VCaP (cell line): ENCODE data around the gene ZNF608.

Experiments used
- H3K27ac ChIP-seq: fragments of 450-650 bp; 2 replicates; pipeline ENCODE4 v1.5.1; 2017
- TF ChIP-seq, protein P1 (sequence below): fragments of 450-650 bp; conservative IDR thresholded peaks from 2 replicates; pipeline ENCODE4 v1.5.1; 2017; ENCODE audit warnings: mild to moderate bottlenecking, moderate library complexity

Gene ZNF608, protein sequence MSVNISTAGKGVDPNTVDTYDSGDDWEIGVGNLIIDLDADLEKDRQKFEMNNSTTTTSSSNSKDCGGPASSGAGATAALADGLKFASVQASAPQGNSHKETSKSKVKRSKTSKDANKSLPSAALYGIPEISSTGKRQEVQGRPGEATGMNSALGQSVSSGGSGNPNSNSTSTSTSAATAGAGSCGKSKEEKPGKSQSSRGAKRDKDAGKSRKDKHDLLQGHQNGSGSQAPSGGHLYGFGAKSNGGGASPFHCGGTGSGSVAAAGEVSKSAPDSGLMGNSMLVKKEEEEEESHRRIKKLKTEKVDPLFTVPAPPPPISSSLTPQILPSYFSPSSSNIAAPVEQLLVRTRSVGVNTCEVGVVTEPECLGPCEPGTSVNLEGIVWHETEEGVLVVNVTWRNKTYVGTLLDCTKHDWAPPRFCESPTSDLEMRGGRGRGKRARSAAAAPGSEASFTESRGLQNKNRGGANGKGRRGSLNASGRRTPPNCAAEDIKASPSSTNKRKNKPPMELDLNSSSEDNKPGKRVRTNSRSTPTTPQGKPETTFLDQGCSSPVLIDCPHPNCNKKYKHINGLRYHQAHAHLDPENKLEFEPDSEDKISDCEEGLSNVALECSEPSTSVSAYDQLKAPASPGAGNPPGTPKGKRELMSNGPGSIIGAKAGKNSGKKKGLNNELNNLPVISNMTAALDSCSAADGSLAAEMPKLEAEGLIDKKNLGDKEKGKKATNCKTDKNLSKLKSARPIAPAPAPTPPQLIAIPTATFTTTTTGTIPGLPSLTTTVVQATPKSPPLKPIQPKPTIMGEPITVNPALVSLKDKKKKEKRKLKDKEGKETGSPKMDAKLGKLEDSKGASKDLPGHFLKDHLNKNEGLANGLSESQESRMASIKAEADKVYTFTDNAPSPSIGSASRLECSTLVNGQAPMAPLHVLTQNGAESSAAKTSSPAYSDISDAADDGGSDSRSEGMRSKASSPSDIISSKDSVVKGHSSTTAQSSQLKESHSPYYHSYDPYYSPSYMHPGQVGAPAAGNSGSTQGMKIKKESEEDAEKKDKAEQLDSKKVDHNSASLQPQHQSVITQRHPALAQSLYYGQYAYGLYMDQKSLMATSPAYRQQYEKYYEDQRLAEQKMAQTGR (N-terminal part only)

DNA sequence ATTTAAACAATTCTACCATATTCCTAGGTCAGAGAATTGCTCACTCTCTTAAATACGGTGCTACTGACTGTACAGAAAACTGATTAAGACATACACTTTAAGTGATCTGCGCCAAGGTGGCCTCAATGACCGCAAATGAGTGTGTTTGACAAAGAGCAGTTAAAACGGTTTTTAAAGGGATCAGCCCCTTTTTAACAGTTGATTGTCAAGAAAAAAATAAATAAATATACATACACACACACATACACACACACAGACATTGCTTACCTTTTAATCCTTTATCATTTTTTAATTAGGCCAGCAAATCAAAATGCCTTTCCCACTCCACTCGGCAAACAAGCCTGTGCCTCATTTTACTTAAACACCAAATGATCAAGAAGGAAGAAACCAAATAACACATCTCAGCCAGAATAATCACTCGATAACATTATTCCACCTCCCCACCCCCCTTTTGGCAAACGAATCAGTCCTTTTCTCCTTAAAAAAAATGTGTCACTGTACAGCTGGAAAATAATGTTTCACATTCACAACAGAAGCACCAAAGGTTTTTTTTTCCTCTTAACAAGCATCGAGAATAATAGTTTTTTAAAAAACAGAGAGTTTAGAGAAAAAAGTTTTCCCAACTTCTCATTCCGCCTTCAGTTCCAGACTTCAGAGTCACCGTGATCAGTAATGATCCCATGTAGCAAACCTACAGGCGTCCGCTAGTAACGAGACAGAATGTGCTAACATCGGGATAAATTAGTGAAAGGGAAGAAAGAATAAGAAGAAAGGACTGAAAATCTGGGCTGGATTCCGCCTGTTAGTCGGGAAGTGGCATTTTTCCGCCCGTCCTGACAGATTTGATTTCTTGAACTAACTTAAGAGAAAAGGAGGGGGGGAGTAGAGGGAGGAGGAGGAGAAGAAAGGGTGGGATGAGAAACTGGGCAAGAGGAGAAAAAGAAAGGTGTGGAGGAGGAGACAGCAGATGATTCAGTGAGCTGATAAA is at the start of gene ZNF608:
Gene ZNF608, minus strand, starts transcription at position 712 of the 988 bp plus-strand sequence. CDS start 1,650 bp downstream, outside the sequence.
- peak within 1 kb of the TSS; percentile 92 for H3K27ac ChIP-seq
- TF ChIP-seq, protein P1, sequence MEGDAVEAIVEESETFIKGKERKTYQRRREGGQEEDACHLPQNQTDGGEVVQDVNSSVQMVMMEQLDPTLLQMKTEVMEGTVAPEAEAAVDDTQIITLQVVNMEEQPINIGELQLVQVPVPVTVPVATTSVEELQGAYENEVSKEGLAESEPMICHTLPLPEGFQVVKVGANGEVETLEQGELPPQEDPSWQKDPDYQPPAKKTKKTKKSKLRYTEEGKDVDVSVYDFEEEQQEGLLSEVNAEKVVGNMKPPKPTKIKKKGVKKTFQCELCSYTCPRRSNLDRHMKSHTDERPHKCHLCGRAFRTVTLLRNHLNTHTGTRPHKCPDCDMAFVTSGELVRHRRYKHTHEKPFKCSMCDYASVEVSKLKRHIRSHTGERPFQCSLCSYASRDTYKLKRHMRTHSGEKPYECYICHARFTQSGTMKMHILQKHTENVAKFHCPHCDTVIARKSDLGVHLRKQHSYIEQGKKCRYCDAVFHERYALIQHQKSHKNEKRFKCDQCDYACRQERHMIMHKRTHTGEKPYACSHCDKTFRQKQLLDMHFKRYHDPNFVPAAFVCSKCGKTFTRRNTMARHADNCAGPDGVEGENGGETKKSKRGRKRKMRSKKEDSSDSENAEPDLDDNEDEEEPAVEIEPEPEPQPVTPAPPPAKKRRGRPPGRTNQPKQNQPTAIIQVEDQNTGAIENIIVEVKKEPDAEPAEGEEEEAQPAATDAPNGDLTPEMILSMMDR: 0 out of 2 replicates have a peak, but pooled peaks have one; percentile 24

GRCh38 chr5:124795829-124796228 is 49.4 kb upstream of the ZNF608 start:
- H3K27ac ChIP-seq: no peak overlapping the region
- TF ChIP-seq, protein P1: no peak

GRCh38 chr5:124790895-124791732 is 44.7 kb upstream of the ZNF608 start:
- H3K27ac ChIP-seq: no peak overlapping the region
- TF ChIP-seq, protein P1: no peak

DNA sequence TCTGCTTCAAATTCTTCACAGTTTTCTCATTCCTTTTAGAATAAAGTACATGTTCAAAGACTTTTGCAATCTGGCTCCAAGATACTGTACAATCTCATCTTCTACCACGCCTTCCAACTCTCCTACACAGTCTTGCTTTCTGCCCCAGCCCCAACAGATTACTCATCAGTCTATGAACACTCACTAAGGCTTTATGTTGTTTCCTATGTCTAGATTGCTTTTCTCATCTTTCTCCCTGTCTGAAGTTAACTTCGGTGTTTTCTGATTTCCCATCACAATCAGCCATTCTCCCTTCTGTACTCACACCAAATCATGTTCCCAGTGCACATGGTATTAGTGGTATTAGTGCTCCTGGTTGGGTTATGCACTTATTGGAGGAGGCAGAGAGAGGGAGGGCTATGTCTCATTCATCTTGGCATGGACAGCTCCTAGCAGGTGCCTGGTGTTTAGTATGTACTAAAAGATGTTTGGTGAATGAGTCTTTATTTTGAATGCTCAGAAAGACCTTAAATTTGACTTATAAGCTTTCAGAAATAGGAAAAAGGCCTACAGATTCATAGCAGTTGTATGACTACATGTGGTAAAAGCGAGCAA is 44.0 kb upstream of the ZNF608 start:
- TF ChIP-seq, protein P1: no peak
- no peak overlapping the region for H3K27ac ChIP-seq

DNA sequence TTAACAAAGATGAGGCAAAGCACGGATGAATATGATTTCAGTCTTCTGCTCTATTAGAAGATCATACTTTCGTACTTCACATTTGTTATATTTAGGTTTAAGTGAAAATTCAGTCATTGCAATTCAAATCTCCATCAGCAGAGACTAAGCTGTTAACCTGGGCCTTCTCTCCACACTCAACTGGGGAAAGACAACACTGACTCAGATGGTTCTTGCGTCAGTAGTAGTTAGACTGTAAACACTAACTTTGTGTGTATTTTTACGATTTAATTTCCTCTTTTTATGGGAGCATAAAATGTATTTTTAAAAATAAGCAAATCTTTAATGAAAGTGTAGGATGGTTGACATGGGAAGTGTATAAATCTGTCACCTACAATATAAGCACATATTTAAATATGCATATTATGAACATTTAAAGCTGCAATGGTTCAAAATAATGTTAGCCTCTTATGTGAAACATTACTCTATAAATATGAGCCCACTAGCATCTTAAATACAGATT is 42.7 kb upstream of the ZNF608 start:
- TF ChIP-seq, protein P1: no peak
- H3K27ac ChIP-seq: no peak overlapping the region
